ENCODE data around the gene CDHR5.

CDHR5 gene

GRCh38 chr11:645536-645935 lies 20.8 kb upstream of the CDHR5 start:
- peak; percentile 3 for DNase-seq (ENCODE audit: low spot score)

- peak; percentile 5 for DNase-seq (ENCODE audit: low spot score)
These were observed 19.3 kb upstream of the CDHR5 start for GRCh38 chr11:643849-644738.

- DNase-seq (ENCODE audit: low spot score) = no peak
These were observed 18.6 kb upstream of the CDHR5 start for GRCh38 chr11:643366-643765.

- no peak for DNase-seq (ENCODE audit: low spot score)
These were observed 17.1 kb upstream of the CDHR5 start for GRCh38 chr11:641806-642370.

- DNase-seq (ENCODE audit: low spot score) = no peak
These were observed 15.4 kb upstream of the CDHR5 start for GRCh38 chr11:640021-640706.

GRCh38 chr11:639332-639955 lies 14.7 kb upstream of the CDHR5 start:
- peak; percentile 39 for DNase-seq (ENCODE audit: low spot score)

GRCh38 chr11:638631-639331 lies 14.0 kb upstream of the CDHR5 start:
- no peak for DNase-seq (ENCODE audit: low spot score)

- DNase-seq (ENCODE audit: low spot score) = no peak
These were observed 13.1 kb upstream of the CDHR5 start for GRCh38 chr11:637593-638521.

GRCh38 chr11:637333-637592 lies 12.5 kb upstream of the CDHR5 start:
- no peak for DNase-seq (ENCODE audit: low spot score)

- DNase-seq (ENCODE audit: low spot score) = peak; percentile 84
These were observed 12.0 kb upstream of the CDHR5 start, which contains the start of gene DRD4 for GRCh38 chr11:636511-637332. TSS of gene DRD4 (plus strand) at chr11:637269. CDS start at chr11:637305, 36 bp downstream.

GRCh38 chr11:635945-636510 lies 11.3 kb upstream of the CDHR5 start:
- DNase-seq (ENCODE audit: low spot score) = no peak

GRCh38 chr11:630871-631270 lies 6.1 kb upstream of the CDHR5 start:
- DNase-seq (ENCODE audit: low spot score) = no peak

GRCh38 chr11:629237-629583 lies 4.5 kb upstream of the CDHR5 start:
- DNase-seq (ENCODE audit: low spot score) = no peak

GRCh38 chr11:628056-628455 lies 3.3 kb upstream of the CDHR5 start:
- DNase-seq (ENCODE audit: low spot score) = no peak

GRCh38 chr11:627308-627576 lies 2.5 kb upstream of the CDHR5 start:
- DNase-seq (ENCODE audit: low spot score) = no peak

GRCh38 chr11:626475-627307 lies 1.9 kb upstream of the CDHR5 start, which contains the start of gene SCT:
TSS of gene SCT (minus strand) at chr11:627181. CDS start at chr11:627143, 38 bp downstream.
- no peak for DNase-seq (ENCODE audit: low spot score)

GRCh38 chr11:625636-626268 lies 997 bp upstream of the CDHR5 start:
- DNase-seq (ENCODE audit: low spot score) = no peak

GRCh38 chr11:623999-624704 lies 603 bp downstream of the CDHR5 start:
- peak; percentile 64 for DNase-seq (ENCODE audit: low spot score)

Measured in AG20443 (cell line).